DMS114 treated with DMSO at 0.1 percent for 48 hours (cell line): ENCODE measurements around the gene GRAMD4.

Source experiments
- DNase-seq: peaks from one replicate; lab custom pipeline; 2025; ENCODE audit not compliant: unreplicated experiment; lab: John Stamatoyannopoulos, UW

GRAMD4 gene

DNA sequence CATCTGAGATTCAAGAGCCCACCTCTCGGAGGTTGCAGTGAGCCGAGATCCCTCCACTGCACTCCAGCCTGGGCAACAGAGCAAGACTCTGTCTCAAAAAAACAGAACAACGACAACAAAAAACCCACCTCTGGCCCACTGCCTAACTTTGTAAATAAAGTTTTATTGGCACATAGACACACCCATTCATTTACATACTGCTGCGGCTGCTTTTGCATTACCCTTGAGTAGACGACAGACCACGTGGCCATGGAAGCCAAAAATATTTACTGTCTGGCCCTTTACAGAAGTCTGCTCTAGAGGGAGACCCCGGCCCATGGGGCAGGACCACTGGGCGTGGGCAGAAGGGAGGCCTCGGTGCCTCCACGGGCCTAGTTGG lies 47.0 kb downstream of the GRAMD4 start:
- DNase-seq = no peak

- no peak for DNase-seq
These were observed 47.9 kb downstream of the GRAMD4 start for GRCh38 chr22:46668116-46668515.

GRCh38 chr22:46669201-46669600 lies 49.0 kb downstream of the GRAMD4 start:
- no peak for DNase-seq

DNA sequence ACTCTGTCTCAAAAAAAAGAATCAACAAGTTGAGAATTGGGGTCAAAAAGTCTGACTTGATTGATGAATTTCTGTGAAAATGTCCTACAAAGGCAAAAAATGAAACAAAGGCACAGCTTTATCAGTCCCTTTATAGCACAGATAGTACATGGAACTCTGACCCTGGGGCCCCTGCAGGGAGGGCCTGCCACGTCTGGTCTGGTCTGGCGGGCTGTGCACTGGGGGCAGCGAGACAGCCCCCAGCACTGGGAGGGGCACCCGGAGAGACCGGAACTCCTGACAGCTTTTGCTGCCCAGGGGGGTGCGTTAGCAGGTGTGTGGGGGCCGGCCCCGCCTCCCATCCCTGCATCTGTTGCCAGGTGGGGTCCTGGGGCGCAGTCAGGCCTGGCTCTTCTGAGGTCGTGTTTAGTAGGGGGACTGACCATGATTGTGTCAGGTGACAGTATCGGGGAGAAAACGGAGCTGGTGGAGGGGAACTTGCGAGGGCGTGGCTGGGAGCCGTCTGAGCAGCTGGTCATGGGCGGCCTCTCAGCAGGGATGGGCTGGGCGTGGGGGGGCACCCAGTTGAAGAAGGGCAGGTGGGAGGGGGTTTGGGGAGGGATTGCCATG lies 51.7 kb downstream of the GRAMD4 start:
- DNase-seq = no peak

- DNase-seq = no peak
These were observed 52.5 kb downstream of the GRAMD4 start for GRCh38 chr22:46672731-46673130.

DNA sequence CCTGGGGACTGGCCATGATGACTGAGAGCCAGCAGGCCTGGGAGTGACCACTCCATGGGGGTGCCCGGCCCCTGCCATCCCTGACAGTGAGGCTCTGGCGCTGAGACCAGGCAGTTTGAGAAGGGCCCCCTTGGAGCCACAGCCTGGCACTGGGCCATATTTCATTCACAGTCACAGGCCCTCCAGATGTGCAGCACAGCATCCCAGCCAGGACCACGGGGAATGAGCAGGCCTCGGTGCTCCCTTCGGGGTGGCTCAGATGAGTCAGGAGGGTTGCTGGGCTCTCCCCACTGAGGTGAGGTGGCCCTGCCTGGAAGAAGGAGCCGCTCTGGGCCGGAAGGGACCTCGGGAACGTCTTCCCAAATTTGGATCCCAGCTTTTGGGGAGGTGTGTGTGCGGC lies 53.0 kb downstream of the GRAMD4 start:
- DNase-seq = no peak

- no peak for DNase-seq
These were observed 53.6 kb downstream of the GRAMD4 start for GRCh38 chr22:46673662-46674236.

DNA sequence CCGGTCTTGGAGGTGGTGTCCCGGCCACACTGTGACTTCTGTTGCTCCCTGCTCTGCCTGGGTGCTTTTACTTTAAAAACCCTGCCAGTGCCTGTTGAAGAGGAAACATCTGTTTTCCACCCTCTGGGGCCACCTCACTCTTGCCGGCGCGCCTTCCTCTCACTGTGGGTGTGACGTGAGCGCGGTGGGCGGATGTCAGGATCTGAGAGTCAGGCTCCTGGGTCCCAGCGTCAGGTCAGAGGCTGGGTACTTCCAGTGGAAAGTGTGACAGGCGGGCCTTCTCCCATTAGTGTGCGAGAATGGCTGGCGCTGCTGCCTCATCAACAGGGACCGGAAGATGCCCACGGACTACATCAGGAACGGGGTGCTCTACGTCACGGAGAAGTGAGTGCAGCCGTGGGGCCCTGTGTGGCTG lies 54.2 kb downstream of the GRAMD4 start:
- DNase-seq = no peak

- DNase-seq = no peak
These were observed 54.7 kb downstream of the GRAMD4 start for GRCh38 chr22:46674906-46675305.

DNA sequence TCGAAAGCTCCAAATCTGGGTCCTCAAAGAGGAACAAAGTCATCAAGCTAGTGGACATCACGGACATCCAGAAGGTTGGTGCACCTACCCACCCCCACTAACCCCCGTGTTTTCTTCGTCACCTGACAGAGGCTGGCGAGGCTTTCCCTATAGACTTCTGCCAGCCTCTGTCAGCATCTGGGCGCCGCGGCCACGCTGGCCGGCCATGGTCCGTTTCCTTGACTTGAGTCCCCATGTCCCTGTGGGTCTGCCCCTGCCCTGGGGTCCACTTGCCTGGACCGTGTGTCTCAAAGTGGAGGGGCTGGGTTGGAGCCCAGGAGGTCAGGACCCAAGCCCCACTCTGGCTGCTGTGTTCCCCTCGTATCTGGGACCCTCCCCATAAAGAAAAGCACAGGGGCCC lies 55.3 kb downstream of the GRAMD4 start:
- DNase-seq = no peak

DNA sequence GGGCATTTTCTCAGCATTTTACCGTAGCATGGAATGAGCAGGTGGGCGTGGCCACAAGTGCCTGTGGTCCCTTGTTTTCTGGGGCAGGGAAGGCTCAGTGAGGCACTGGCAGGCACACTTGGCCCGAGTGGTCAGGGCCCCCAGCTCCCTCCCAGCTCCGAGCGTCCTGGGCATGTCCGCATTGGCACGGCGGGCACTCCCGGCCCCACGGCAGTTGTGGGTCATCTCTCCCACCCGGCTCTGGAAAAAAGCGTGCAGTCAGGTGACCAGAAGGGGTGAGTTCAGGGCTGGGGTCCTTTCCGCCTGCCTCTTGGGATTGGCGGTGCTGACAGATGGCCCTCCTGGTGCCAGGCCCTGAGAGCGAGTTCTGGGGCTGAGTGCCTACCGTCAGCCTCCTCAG lies 55.8 kb downstream of the GRAMD4 start:
- no peak for DNase-seq

GRCh38 chr22:46676479-46676878 lies 56.3 kb downstream of the GRAMD4 start:
- DNase-seq = no peak

GRCh38 chr22:46676881-46677280 lies 56.7 kb downstream of the GRAMD4 start:
- no peak for DNase-seq

GRCh38 chr22:46677323-46678002 lies 57.3 kb downstream of the GRAMD4 start:
- no peak for DNase-seq

DNA sequence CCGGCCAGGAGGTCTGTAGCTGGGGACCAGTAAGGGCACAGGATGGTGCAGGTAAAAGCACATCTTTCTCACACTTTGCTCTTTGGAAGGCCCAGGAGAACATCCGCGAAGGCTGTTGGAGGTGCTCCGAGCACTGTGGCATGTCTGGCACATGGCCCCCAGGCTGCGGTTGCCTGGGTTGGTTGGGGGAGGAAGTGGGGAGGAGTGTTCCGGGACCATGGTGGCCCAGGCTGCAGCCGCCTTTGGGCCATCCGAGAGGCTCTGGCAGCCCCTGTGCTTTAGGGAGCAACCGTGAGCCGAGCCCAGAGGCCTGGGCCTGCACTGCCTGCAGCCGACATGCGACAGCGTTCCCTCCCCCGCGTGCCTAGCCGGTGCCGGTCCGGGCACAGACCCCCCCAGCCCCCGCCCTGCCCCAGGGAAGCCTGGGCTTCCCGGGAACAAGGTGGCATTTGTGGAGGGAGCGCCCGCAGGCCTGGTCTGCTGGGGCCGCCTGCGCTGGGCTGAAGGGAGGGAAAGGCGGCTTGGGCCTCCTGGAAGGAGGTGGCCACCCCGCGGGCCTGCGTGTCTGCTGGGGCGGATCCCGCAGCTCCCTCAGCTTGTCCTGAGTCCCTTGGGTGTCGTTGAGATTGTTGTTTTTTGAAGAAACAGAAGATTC lies 57.9 kb downstream of the GRAMD4 start:
- no peak for DNase-seq

GRCh38 chr22:46678785-46679700 lies 58.9 kb downstream of the GRAMD4 start:
- DNase-seq = no peak

DNA sequence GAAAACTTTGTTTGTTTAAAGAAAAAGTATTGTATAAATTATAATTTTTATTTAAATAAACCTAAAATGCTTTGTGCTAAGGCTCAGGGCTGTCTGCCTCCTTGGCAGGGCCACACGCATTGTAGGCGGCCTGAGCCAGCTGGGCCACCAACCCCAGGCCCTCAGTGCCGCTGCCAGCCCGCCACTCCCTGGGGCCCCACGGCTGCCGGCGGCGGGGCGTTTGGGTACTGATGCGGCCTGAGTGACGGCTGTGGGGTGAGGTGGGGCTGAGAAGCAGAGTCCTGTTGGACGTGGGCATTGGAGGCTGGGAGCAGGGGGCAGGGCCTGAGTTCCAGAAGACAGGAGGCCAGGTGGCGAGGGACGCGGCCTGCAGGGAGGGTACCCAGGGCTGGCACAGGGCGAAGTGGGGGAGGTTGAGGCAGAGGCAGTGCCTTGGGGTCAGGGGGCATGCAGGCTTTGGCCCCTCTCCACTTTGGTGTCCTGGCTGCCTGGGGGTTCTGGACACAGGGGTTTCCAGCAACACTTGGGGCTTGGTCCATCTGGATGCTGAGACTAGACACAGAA lies 59.6 kb downstream of the GRAMD4 start:
- DNase-seq = no peak

GRCh38 chr22:46681010-46681409 lies 60.8 kb downstream of the GRAMD4 start:
- no peak for DNase-seq

GRCh38 chr22:46682011-46682731 lies 62.0 kb downstream of the GRAMD4 start:
- no peak for DNase-seq

DNA sequence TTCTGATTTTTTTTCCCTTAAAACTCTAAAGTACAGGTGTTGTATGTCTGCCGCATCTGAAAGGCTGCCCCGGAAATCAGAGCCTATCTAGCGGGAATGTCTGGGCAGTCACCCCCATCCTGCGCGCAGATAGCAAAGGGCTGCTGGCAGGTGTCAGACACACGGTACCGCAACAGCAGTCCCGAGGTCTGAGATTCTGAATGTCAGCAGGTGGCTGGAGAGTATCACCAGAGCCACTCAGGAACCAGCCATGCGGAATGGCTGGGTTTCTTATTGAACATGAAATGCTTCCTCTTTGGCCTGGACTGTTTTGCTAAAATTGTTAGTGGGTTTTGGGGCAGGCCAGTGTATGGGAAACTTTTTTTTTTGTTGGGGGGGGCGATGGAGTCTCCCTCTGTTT lies 64.5 kb downstream of the GRAMD4 start:
- DNase-seq = no peak
